Trophoblast cell (in vitro differentiated cells and primary cell): ENCODE measurements around the gene CLCNKB.

Experiments used
- DNase-seq, 2 donors: peaks; one replicate each; pipeline ENCODE4 v3.0.0-alpha.2; 2016
- H2AFZ ChIP-seq: 2 replicates; pipeline ENCODE4 v1.6.1; 2013; ENCODE audit warnings: low read length, moderate library complexity, mild to moderate bottlenecking; ENCODE audit not compliant: insufficient read depth, poor library complexity
- H2AK5ac ChIP-seq: 2 replicates; pipeline ENCODE4 v1.6.1; 2013; ENCODE audit warnings: mild to moderate bottlenecking, low read length
- H2BK120ac ChIP-seq: 2 replicates; pipeline ENCODE4 v1.6.1; 2013; ENCODE audit warnings: low read length, mild to moderate bottlenecking, moderate library complexity; ENCODE audit not compliant: insufficient read depth, poor library complexity
- H2BK12ac ChIP-seq: 2 replicates; pipeline ENCODE4 v1.6.1; 2013; ENCODE audit warnings: mild to moderate bottlenecking, low read length, moderate library complexity
- H2BK5ac ChIP-seq: 2 replicates; pipeline ENCODE4 v1.6.1; 2013; ENCODE audit warnings: low read length, low read depth, moderate library complexity, mild to moderate bottlenecking; ENCODE audit not compliant: poor library complexity
- H3K14ac ChIP-seq: 2 replicates; pipeline ENCODE4 v1.6.1; 2013; ENCODE audit warnings: mild to moderate bottlenecking, low read length
- H3K18ac ChIP-seq: 2 replicates; pipeline ENCODE4 v1.6.1; 2013; ENCODE audit warnings: mild to moderate bottlenecking, low read length
- H3K23ac ChIP-seq: 2 replicates; pipeline ENCODE4 v1.6.1; 2013; ENCODE audit warnings: low read length
- H3K27ac ChIP-seq: 2 replicates; pipeline ENCODE4 v1.5.1; 2013; ENCODE audit warnings: low read depth, mild to moderate bottlenecking, inconsistent platforms, low read length, moderate library complexity
- H3K27me3 ChIP-seq: 2 replicates; pipeline ENCODE4 v1.6.1; 2013; ENCODE audit warnings: inconsistent platforms, mild to moderate bottlenecking, low read length, moderate library complexity; ENCODE audit not compliant: insufficient read depth
- H3K36me3 ChIP-seq, 2 experiments: 1 replicate in 1 of 2; 2 replicates in 1 of 2; pipeline ENCODE4 v1.6.1; 2013; ENCODE audit warnings: low read length in 2 of 2, mild to moderate bottlenecking in 2 of 2, moderate library complexity in 1 of 2; ENCODE audit not compliant: insufficient read depth in 2 of 2, control insufficient read depth in 1 of 2
- H3K4ac ChIP-seq: 2 replicates; pipeline ENCODE4 v1.6.1; 2013; ENCODE audit warnings: low read depth, mild to moderate bottlenecking, low read length, moderate library complexity
- H3K4me1 ChIP-seq, 2 experiments: 1 replicate in 1 of 2; 2 replicates in 1 of 2; pipeline ENCODE4 v1.6.1; 2013; ENCODE audit warnings: low read length in 2 of 2, mild to moderate bottlenecking in 2 of 2, moderate library complexity in 1 of 2; ENCODE audit not compliant: insufficient read depth in 2 of 2, control insufficient read depth in 1 of 2
- H3K4me2 ChIP-seq: 2 replicates; pipeline ENCODE4 v1.6.1; 2013; ENCODE audit warnings: inconsistent platforms, mild to moderate bottlenecking, low read length, moderate library complexity
- H3K4me3 ChIP-seq: 2 replicates; pipeline ENCODE4 v1.5.1; 2013; ENCODE audit warnings: mild to moderate bottlenecking, low read depth, low read length, inconsistent platforms
- H3K79me1 ChIP-seq: one replicate; pipeline ENCODE4 v1.6.1; 2013; ENCODE audit warnings: low read length
- H3K79me2 ChIP-seq: 2 replicates; pipeline ENCODE4 v1.6.1; 2013; ENCODE audit warnings: low read length, mild to moderate bottlenecking; ENCODE audit not compliant: control insufficient read depth, insufficient read depth, poor library complexity
- H3K9ac ChIP-seq: 2 replicates; pipeline ENCODE4 v1.6.1; 2013; ENCODE audit warnings: mild to moderate bottlenecking, low read length
- H3K9me3 ChIP-seq: 2 replicates; pipeline ENCODE4 v1.6.1; 2013; ENCODE audit warnings: low read depth, mild to moderate bottlenecking, control low read depth, inconsistent platforms, low read length; ENCODE audit not compliant: insufficient read depth
- H4K12ac ChIP-seq: 2 replicates; pipeline ENCODE4 v1.6.1; 2013; ENCODE audit warnings: low read depth, mild to moderate bottlenecking, low read length, moderate library complexity
- H4K8ac ChIP-seq: 2 replicates; pipeline ENCODE4 v1.6.1; 2013; ENCODE audit warnings: low read depth, mild to moderate bottlenecking, low read length, moderate library complexity
- H4K91ac ChIP-seq: one replicate; pipeline ENCODE4 v1.6.1; 2013; ENCODE audit warnings: low read depth, mild to moderate bottlenecking, low read length, moderate library complexity
- WGBS: extraction: QIAGEN DNeasy Blood & Tissue Kit; methylation state at CpG from one replicate; pipeline ENCODE4 v1.1.7; 2013; ENCODE audit warnings: missing lambda C conversion rate; ENCODE audit not compliant: insufficient read length, insufficient coverage; ENCODE audit errors: extremely low coverage; 5-methylcytosine and 5-hydroxymethylcytosine counted together

Gene CLCNKB

GRCh38 chr1:16073490-16074119, 30.0 kb downstream of the CLCNKB start, which contains the start of gene FAM131C:
Gene FAM131C, minus strand, starts transcription at chr1:16073651. Its CDS starts 209 bp downstream, at chr1:16073442.
- Histone ChIP-seq H2BK120ac (no peak within 1 kb of the TSS), H2AK5ac (no peak within 1 kb of the TSS), H4K91ac (no peak within 1 kb of the TSS), H3K36me3 (no peaks in the 10 kb centered on the region), H3K79me1 (no peaks in the 10 kb centered on the region), H4K12ac (no peak within 1 kb of the TSS), H3K27me3 (peaks cover 14% of the 10 kb centered on the region), H3K79me2 (no peaks in the 10 kb centered on the region), H3K9me3 (no peaks in the 10 kb centered on the region), H2AFZ (no peak within 1 kb of the TSS), H3K4ac (no peak within 1 kb of the TSS), H4K8ac (no peak within 1 kb of the TSS), H3K9ac (no peak within 1 kb of the TSS), H3K27ac (no peak within 1 kb of the TSS), H3K4me2 (peak within 1 kb of the TSS; percentile 49), H3K4me1 (peaks cover 4 to 6% of the 10 kb centered on the region in 2 experiments), H3K23ac (no peak within 1 kb of the TSS), H3K18ac (no peak within 1 kb of the TSS), H3K14ac (no peak within 1 kb of the TSS), H2BK12ac (no peak within 1 kb of the TSS), H3K4me3 (no peak within 1 kb of the TSS), H2BK5ac (no peak within 1 kb of the TSS)
- no CpG with 5 or more reads among the region's 54 CpGs for WGBS
- DNase-seq = peak in 1 of 2 donors; percentile 26

GRCh38 chr1:16074217-16074616, 30.6 kb downstream of the CLCNKB start:
- no peak overlapping the region for H2BK12ac ChIP-seq
- H2AFZ ChIP-seq = no peak overlapping the region
- H3K79me1 ChIP-seq = peaks cover 1% of the 10 kb centered on the region
- no peak overlapping the region for H4K91ac ChIP-seq
- no peaks in the 10 kb centered on the region for H3K9me3 ChIP-seq
- no peak overlapping the region for H2BK120ac ChIP-seq
- peaks cover 7 to 9% of the 10 kb centered on the region in 2 experiments for H3K4me1 ChIP-seq
- no peaks in the 10 kb centered on the region for H3K79me2 ChIP-seq
- H4K8ac ChIP-seq = no peak overlapping the region
- H3K4me2 ChIP-seq = no peak overlapping the region
- peaks cover 14% of the 10 kb centered on the region for H3K27me3 ChIP-seq
- no peak overlapping the region for H3K14ac ChIP-seq
- no peak overlapping the region for H3K4me3 ChIP-seq
- H3K18ac ChIP-seq = no peak overlapping the region
- H3K23ac ChIP-seq = no peak overlapping the region
- H2AK5ac ChIP-seq = no peak overlapping the region
- no peak overlapping the region for H3K27ac ChIP-seq
- no peak overlapping the region for H4K12ac ChIP-seq
- no CpG with 5 or more reads among the region's 5 CpGs for WGBS
- H3K9ac ChIP-seq = no peak overlapping the region
- no peak overlapping the region for H2BK5ac ChIP-seq
- DNase-seq = no peak
- no peak overlapping the region for H3K4ac ChIP-seq
- H3K36me3 ChIP-seq = no peaks in the 10 kb centered on the region

GRCh38 chr1:16075337-16076030, 31.9 kb downstream of the CLCNKB start:
- Histone ChIP-seq H2BK120ac (no peak overlapping the region), H3K9ac (no peak overlapping the region), H3K4me3 (no peak overlapping the region), H4K8ac (no peak overlapping the region), H3K4ac (no peak overlapping the region), H2BK5ac (no peak overlapping the region), H3K79me1 (peaks cover 1% of the 10 kb centered on the region), H4K12ac (no peak overlapping the region), H3K9me3 (no peaks in the 10 kb centered on the region), H3K27ac (no peak overlapping the region), H3K27me3 (peaks cover 14% of the 10 kb centered on the region), H3K4me1 (peaks cover 9 to 11% of the 10 kb centered on the region in 2 experiments), H3K14ac (no peak overlapping the region), H2BK12ac (no peak overlapping the region), H3K36me3 (no peaks in the 10 kb centered on the region), H3K79me2 (no peaks in the 10 kb centered on the region), H3K4me2 (no peak overlapping the region), H3K23ac (no peak overlapping the region), H3K18ac (no peak overlapping the region), H4K91ac (no peak overlapping the region), H2AFZ (no peak overlapping the region), H2AK5ac (no peak overlapping the region)
- no CpG with 5 or more reads among the region's 11 CpGs for WGBS
- no peak for DNase-seq

GRCh38 chr1:16076031-16076864, 32.7 kb downstream of the CLCNKB start:
- no peak overlapping the region for H3K23ac ChIP-seq
- DNase-seq = peak; percentile 17 to 24
- no peak overlapping the region for H3K4me2 ChIP-seq
- peaks cover 1% of the 10 kb centered on the region for H3K79me1 ChIP-seq
- no peak overlapping the region for H4K8ac ChIP-seq
- H4K91ac ChIP-seq = no peak overlapping the region
- H3K27me3 ChIP-seq = peaks cover 14% of the 10 kb centered on the region
- no peak overlapping the region for H2BK12ac ChIP-seq
- no peak overlapping the region for H2BK120ac ChIP-seq
- no peak overlapping the region for H4K12ac ChIP-seq
- H3K4me1 ChIP-seq = peaks cover 9 to 11% of the 10 kb centered on the region in 2 experiments
- no peaks in the 10 kb centered on the region for H3K36me3 ChIP-seq
- H3K79me2 ChIP-seq = no peaks in the 10 kb centered on the region
- no peak overlapping the region for H3K4ac ChIP-seq
- no peak overlapping the region for H2AK5ac ChIP-seq
- no peak overlapping the region for H3K27ac ChIP-seq
- H2BK5ac ChIP-seq = no peak overlapping the region
- no peaks in the 10 kb centered on the region for H3K9me3 ChIP-seq
- WGBS = no CpG with 5 or more reads among the region's 14 CpGs
- no peak overlapping the region for H3K14ac ChIP-seq
- H3K9ac ChIP-seq = no peak overlapping the region
- no peak overlapping the region for H3K18ac ChIP-seq
- H2AFZ ChIP-seq = no peak overlapping the region
- no peak overlapping the region for H3K4me3 ChIP-seq
